Measurements from ENCODE around the gene ZSWIM6.

The ZSWIM6 gene

GRCh38 chr5:61461417-61461816 is 129.4 kb downstream of the ZSWIM6 start:
- H3K4me3 ChIP-seq (ENCODE audit: low read depth, low read length), result no peak overlapping the region
- no peak for TF ChIP-seq CTCF (IDR thresholded peaks at IDR 0.05; ENCODE audit: control insufficient read depth, extremely low read depth, insufficient read depth)
- DNase-seq (ENCODE audit: low read depth), result no peak

GRCh38 chr5:61461926-61462325 is 129.9 kb downstream of the ZSWIM6 start:
- H3K4me3 ChIP-seq (ENCODE audit: low read depth, low read length), result no peak overlapping the region
- no peak for TF ChIP-seq CTCF (IDR thresholded peaks at IDR 0.05; ENCODE audit: control insufficient read depth, extremely low read depth, insufficient read depth)
- no peak for DNase-seq (ENCODE audit: low read depth)

- TF ChIP-seq CTCF (IDR thresholded peaks at IDR 0.05; ENCODE audit: control insufficient read depth, extremely low read depth, insufficient read depth), result no peak
- H3K4me3 ChIP-seq (ENCODE audit: low read depth, low read length), result no peak overlapping the region
- no peak for DNase-seq (ENCODE audit: low read depth)
Observed at GRCh38 chr5:61463596-61463995, 131.5 kb downstream of the ZSWIM6 start.

GRCh38 chr5:61464512-61464911 is 132.5 kb downstream of the ZSWIM6 start:
- H3K4me3 ChIP-seq (ENCODE audit: low read depth, low read length), result no peak overlapping the region
- no peak for DNase-seq (ENCODE audit: low read depth)
- TF ChIP-seq CTCF (IDR thresholded peaks at IDR 0.05; ENCODE audit: control insufficient read depth, extremely low read depth, insufficient read depth), result no peak

- no peak overlapping the region for H3K4me3 ChIP-seq (ENCODE audit: low read depth, low read length)
- no peak for DNase-seq (ENCODE audit: low read depth)
- no peak for TF ChIP-seq CTCF (IDR thresholded peaks at IDR 0.05; ENCODE audit: control insufficient read depth, extremely low read depth, insufficient read depth)
Observed at GRCh38 chr5:61465066-61465465, 133.0 kb downstream of the ZSWIM6 start.

GRCh38 chr5:61465496-61465895 is 133.4 kb downstream of the ZSWIM6 start:
- no peak overlapping the region for H3K4me3 ChIP-seq (ENCODE audit: low read depth, low read length)
- DNase-seq (ENCODE audit: low read depth), result no peak
- no peak for TF ChIP-seq CTCF (IDR thresholded peaks at IDR 0.05; ENCODE audit: control insufficient read depth, extremely low read depth, insufficient read depth)

GRCh38 chr5:61466017-61466416 is 134.0 kb downstream of the ZSWIM6 start:
- no peak for DNase-seq (ENCODE audit: low read depth)
- no peak for TF ChIP-seq CTCF (IDR thresholded peaks at IDR 0.05; ENCODE audit: control insufficient read depth, extremely low read depth, insufficient read depth)
- no peak overlapping the region for H3K4me3 ChIP-seq (ENCODE audit: low read depth, low read length)
